PFSK-1 (cell line): Measurements from ENCODE around the gene SHLD1.

ENCODE experiments used
- FOXP2 ChIP-seq: optimal IDR thresholded peaks from 2 replicates; pipeline ENCODE3; 2011; ENCODE audit warnings: borderline replicate concordance, control low read depth, inconsistent platforms; ENCODE audit not compliant: insufficient read depth; ENCODE audit errors: extremely low read length, extremely low read depth
- POLR2AphosphoS5 ChIP-seq: IDR thresholded peaks from 2 replicates; pipeline ENCODE4 v1.6.1; 2012; ENCODE audit warnings: low read depth, mild to moderate bottlenecking, control low read depth, low read length, moderate library complexity
- SIN3A ChIP-seq: IDR thresholded peaks from 2 replicates; pipeline ENCODE4 v1.6.1; 2012; ENCODE audit warnings: mild to moderate bottlenecking, low read length, moderate library complexity, borderline replicate concordance; ENCODE audit not compliant: insufficient read depth

- TF ChIP-seq POLR2AphosphoS5 (no peak), FOXP2 (no peak), SIN3A (no peak)
Observed at GRCh38 chr20:5848711-5849505, 98.7 kb downstream of the SHLD1 start.
